Kidney epithelial cell (primary cell): Measurements from ENCODE around the gene TRMT112. TPM values are rescaled to one million over a fixed set of nuclear protein-coding genes. Genes with fewer than 3 reads are reported as not detected.

ENCODE experiments used
- DNase-seq: peaks from one replicate; pipeline ENCODE4 v3.0.0-alpha.2; 2010; ENCODE audit warnings: low read depth
- H3K27me3 ChIP-seq: 2 replicates; pipeline ENCODE4 v1.6.0; 2011; ENCODE audit warnings: low read length; ENCODE audit not compliant: control insufficient read depth, insufficient read depth
- H3K36me3 ChIP-seq: 2 replicates; pipeline ENCODE4 v1.5.1; 2011; ENCODE audit warnings: low read length; ENCODE audit not compliant: control insufficient read depth, insufficient read depth
- H3K4me3 ChIP-seq: 2 replicates; pipeline ENCODE4 v1.5.1; 2011; ENCODE audit warnings: low read depth, mild to moderate bottlenecking, control low read depth, low read length
- total RNA-seq: library from RNA; depleted of rRNA; stranded (reverse); fragments of >200 nt; gene quantifications from 2 replicates; pipeline ENCODE4 v1.2.3, GENCODE V29; 2015
- TF ChIP-seq, protein P1 (sequence below): IDR thresholded peaks from 2 replicates; pipeline ENCODE4 v1.5.1; 2011; ENCODE audit warnings: mild to moderate bottlenecking, moderate library complexity, low read length, control low read depth, inconsistent platforms; ENCODE audit not compliant: insufficient read depth, poor library complexity, severe bottlenecking

TRMT112 gene
- total RNA-seq, 1 donor from 2014 or later = 366 TPM

DNA sequence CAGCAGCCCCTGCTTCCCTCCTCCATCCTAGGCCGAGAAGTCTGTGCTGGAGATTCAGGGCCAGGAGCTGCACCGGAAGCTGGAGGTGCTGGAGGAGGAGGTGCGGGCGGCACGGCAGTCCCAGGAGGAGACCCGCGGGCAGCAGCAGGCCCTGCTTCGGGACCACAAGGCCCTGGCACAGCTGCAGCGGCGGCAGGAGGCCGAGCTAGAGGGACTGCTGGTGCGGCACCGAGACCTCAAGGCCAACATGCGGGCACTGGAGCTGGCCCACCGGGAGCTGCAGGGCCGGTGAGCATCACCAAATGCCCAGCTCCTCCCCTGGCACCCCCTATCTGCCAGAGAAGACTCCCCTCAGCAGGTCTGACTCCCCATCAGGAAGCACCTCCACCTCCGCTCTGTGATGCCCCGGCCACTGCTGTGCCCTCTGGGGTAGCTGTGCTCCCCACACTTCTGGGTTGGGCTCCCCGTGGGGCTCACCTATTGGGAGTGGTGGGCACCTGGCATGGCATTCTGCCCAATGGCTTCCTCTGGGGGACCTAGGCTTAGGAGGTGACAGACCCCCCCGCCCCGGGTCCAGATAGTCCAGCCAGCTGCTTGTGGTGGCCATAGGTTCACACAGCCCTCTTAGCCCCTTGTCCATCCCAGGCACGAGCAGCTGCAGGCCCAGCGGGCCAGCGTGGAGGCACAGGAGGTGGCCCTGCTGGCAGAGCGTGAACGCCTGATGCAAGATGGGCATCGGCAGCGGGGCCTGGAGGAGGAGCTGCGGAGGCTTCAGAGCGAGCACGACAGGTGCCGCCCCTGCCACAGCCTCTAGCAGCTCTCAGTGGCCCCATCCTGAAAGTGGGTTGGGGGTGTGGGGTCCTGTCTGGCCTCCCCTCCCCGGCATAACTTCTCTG lies 35.0 kb upstream of the TRMT112 start:
- Histone ChIP-seq H3K4me3 (no peak overlapping the region), H3K27me3 (no peaks in the 10 kb centered on the region), H3K36me3 (no peaks in the 10 kb centered on the region)
- TF ChIP-seq, protein P1, sequence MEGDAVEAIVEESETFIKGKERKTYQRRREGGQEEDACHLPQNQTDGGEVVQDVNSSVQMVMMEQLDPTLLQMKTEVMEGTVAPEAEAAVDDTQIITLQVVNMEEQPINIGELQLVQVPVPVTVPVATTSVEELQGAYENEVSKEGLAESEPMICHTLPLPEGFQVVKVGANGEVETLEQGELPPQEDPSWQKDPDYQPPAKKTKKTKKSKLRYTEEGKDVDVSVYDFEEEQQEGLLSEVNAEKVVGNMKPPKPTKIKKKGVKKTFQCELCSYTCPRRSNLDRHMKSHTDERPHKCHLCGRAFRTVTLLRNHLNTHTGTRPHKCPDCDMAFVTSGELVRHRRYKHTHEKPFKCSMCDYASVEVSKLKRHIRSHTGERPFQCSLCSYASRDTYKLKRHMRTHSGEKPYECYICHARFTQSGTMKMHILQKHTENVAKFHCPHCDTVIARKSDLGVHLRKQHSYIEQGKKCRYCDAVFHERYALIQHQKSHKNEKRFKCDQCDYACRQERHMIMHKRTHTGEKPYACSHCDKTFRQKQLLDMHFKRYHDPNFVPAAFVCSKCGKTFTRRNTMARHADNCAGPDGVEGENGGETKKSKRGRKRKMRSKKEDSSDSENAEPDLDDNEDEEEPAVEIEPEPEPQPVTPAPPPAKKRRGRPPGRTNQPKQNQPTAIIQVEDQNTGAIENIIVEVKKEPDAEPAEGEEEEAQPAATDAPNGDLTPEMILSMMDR = no peak
- no peak for DNase-seq

DNA sequence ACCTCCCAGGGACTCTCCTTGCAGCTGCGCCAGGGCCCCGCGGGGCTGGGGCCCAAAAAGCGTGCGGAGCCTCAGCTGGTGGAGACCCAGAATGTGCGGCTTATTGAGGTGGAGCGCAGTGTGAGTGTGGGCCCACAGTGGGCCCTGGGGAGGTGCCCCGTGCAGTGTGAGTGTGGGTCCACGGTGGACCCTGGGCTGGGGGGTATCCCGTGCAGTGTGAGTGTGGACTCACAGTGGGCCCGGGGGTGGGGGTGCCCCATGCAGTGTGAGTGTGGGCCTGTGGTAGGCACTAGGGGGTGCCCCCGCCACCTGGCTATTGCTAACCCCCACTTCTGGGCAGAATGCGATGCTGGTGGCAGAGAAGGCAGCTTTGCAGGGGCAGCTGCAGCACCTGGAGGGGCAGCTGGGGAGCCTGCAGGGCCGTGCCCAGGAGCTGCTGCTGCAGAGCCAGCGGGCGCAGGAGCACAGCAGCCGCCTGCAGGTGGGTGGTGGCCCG lies 33.8 kb upstream of the TRMT112 start:
- no peak for DNase-seq
- Histone ChIP-seq H3K27me3 (no peaks in the 10 kb centered on the region), H3K36me3 (no peaks in the 10 kb centered on the region), H3K4me3 (no peak overlapping the region)
- TF ChIP-seq, protein P1 = no peak

DNA sequence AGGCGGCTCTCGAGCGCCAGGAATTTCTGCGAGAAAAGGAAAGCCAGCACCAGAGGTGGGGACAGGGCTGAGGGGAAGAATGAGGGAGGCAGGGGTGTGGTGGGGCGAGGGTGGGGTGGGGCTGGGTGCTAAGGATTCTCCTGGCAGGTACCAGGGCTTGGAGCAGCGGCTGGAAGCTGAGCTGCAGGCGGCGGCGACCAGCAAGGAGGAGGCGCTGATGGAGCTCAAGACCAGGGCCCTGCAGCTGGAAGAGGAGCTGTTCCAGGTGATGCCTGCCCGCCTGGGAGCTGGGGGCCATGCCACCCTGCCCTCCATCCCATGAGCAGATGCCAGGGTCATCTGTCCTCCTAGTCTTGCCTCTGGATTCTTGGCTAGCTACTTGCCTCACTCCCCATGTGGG lies 32.0 kb upstream of the TRMT112 start:
- TF ChIP-seq, protein P1 = no peak

DNA sequence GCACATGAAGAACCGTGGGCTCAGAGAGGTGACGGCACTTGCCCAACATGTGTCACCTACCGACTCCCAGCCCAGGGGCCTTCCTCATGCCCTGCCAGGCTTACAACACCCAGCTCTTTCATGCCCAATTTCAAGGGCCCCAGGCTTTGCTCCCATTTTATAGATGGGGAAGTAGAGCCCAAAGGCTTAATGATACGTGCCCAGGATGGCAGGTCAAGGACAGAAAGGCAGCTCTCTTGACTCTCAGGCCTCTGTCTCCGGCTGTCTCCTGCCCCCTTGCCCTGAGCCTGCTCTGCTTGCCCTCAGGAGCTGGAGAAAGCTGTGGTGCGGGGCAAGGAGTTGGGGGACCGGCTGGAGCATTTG lies 31.6 kb upstream of the TRMT112 start:
- no peak for DNase-seq
- TF ChIP-seq, protein P1 = no peak
- Histone ChIP-seq H3K36me3 (no peaks in the 10 kb centered on the region), H3K27me3 (no peaks in the 10 kb centered on the region), H3K4me3 (no peak overlapping the region)

More for the DNA sequence above, 32.0 kb upstream of the TRMT112 start:
- DNase-seq = no peak
- no peaks in the 10 kb centered on the region for H3K27me3 ChIP-seq
- no peaks in the 10 kb centered on the region for H3K36me3 ChIP-seq
- no peak overlapping the region for H3K4me3 ChIP-seq

DNA sequence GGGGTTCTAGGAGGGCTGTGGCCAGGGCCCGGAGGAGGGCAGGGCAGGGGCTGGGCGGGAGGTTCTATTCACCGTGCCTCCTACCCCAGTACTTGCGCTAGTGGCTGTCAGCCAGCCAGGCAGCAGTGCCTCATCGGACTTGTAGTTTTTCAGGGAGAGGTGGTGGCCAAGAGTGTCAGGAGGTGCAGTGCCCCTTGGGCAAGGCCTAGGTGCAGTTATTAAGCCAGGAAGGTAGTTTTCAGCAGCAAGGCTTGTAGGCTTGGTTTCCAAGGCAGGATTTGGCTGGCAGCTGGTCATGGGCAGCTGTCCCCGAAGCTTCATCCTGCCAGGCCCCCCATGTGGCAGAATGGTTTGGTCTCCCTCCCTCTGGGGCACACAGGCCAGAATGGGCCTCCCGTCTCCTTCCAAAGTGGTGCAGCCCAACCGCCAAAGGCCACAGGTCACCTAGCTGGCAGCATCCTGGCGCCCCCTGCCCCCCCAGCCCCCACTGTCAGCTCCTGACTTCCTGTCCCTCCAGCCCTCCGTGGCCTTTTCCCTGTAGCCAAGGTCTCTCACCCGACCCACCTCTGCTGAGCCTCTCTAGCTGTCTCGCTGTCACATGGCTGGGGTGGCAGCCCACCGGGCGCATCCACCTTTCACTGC lies 31.1 kb upstream of the TRMT112 start:
- no peak overlapping the region for H3K4me3 ChIP-seq
- H3K27me3 ChIP-seq = no peaks in the 10 kb centered on the region
- TF ChIP-seq, protein P1 = no peak
- H3K36me3 ChIP-seq = no peaks in the 10 kb centered on the region
- no peak for DNase-seq
